HG02943 (cell line): ENCODE measurements around the gene TC2N.
"Not testable (repeated sequence)": the region's sequence is repeated elsewhere in the genome, so short reads cannot be mapped to it uniquely, and the experiment has no call there.

Experiments used
- ATAC-seq: cut with Tn5 transposase; IDR thresholded peaks from one replicate; pipeline ENCODE4 v1.9.1; 2021; ENCODE audit warnings: mild to moderate bottlenecking, low read depth, moderate library complexity; ENCODE audit not compliant: unreplicated experiment

The TC2N gene

DNA sequence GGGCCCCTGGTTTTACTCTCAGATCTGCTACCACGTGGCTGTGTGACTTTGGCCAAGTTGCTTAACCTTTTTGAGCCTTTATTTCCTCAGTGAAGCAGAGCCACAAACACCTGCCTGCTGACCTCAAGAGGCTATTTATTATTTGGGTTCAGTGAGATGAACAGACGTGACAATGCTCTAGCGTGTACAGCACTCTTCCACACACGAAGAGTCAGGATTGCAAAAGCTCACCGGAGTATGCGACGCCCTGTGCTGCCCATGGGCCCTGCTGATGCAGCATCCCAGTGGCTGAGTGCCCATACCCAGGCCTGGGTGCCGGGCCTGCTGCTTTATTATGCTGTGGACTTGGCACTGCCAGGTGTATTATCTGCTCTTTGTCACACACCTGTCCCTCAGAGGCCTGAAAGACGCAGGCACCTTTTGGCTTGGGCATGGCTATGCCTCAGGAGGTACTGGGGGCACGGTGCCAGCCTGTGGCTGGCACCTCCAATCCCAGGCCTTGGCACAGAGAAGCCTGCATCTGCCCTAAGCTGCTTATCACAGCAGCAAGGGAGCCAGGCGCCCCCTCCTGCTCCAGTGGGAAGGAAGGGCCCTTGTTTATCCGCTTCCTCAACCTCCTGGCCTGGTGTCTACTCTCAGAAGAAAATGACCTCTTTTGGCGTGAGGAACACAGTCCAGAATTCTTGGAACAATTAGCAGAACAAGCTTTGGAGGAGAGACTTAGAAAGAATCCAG, 22.3 kb upstream of the TC2N start:
- ATAC-seq, result no peak

DNA sequence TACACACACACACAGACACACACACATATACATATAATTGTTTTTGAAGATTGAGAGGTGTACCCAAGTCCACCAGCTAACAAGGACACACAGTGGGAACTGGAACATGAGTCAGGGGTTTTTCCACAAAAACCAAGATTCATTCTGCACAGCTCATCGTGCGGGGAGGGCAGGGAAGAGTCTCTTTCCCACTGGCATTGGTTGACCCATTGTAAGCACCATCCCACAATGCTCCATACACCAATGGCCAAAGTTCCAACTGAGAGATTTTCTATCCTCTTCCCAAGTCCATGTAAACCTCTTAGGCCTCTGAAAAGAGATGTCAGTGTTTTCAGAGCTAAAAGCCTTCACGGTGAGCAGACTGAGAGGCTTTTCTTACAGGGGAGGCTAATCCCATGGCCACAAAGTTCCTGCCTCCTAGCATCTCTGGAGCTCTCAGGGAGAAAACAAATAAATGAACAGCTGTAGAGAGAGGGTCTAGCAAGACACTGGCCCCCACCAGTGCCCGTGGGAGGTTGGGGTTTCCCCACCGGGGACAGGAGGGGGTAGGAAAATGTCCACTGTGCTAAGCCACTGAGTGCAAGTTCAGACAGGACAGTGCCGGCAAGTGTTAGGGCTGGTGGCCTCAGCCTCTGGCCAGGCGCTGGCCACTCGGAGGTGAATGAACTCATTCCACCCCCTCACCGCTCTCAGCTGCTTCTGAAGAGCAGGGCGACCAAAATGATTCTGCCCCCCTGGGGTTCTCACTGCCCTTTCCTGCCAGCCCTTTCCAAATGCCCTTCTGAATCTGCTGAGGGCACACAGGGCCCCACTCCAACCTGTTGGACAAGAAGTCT, 21.5 kb upstream of the TC2N start:
- ATAC-seq, result no peak

DNA sequence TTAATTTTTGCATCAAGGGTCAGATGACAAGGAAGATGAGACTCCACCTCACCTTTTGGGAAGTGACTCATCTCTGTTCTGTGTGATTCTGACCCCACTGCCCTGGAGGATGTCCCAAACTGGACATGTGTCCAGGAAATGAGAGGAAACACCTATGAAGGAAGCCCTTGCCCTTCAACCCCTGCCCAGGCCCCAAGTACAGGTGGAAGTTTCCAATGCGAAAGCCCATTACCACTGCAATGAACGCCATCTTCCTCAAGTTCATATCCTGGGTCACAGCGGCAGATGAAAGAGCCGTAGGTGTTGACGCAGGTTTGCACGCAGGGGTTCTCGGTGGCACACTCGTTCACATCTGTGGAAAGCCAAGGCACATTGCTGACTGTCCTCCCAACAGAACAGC, 19.6 kb upstream of the TC2N start:
- no peak for ATAC-seq

DNA sequence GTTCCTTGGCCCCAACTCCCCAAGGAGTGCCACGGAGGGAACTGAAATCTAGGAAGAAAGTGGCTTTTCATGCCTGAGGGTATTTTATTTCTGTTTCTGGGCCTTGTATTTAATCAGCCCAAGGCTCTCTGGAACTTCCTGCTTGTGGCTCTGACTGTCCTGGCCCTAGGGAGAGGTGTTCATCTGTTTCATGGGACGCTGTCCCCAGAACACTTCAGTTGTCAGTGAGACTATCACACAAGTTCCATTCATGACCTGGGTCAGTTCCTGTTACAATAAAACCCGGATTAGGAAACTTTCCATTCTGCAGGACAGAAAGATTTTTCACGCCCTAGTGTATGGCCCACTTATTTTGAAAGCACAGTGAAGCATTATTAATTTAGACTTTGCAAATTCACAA, 18.5 kb upstream of the TC2N start:
- ATAC-seq, result no peak

DNA sequence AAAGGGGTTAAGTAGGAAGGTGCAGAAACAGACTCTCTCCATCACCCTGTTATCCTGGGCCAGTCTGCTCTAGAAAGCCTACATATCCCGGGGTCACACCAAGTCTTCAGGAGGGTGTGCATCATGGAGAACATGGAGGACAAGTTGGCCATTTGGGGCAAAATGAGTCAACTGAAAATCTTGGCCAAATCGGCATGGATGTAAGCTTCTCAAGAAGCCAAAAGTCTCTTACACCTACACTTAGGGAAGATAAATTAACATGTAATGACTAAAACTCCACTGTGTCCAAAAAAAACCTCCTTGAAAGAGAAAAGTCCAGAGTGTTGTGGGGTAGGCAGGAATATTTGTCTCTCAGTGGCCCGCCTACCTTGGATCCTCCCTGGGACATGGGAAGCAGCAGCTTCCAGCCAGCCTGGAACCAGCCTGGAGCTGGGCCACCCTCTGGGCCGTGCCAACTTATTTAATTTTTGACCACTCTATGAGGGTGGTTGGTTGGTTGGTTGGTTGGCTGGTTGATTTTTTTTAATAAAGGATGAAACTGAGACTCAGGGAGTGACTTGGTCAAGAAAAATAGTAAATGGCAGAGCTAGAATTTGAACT, 17.9 kb upstream of the TC2N start:
- no peak for ATAC-seq

DNA sequence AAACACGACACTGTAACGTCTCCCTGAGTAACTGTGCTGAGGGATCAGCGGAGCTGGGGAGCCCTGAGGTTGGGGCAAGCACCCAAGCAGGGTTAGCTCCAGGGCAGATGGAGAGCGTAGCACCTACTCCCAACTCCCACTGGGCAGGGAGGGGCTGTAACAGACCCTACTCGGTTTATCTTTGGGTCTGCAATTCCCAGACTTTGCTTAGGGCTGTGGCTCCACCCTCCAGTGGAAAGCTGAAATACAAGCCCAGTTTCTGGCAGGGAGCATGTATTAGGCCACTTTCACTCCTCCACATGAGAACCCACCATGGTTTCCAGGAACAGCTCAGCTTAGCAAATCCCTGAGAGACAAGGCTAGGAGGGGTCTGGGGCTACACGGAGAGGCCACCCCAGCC, 17.3 kb upstream of the TC2N start:
- no peak for ATAC-seq

DNA sequence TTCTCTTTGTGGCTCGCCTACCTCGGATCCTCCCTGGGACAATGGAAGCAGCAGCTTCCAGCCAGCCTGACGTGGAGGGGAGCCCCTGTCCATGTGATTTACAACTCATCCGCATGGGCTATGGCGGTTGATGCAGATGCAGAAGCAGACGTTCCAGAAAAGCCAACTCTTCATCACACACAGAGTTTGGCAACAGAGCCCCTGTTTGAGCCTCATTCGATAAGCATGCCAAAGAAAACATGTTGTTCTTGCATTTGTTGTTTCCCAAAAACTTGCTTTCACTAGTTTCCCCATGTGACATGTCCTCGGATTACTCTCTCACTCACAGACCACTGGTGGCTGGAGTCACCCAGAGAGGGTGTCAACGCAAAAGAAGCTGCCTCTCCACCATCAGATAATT, 16.4 kb upstream of the TC2N start:
- no peak for ATAC-seq

DNA sequence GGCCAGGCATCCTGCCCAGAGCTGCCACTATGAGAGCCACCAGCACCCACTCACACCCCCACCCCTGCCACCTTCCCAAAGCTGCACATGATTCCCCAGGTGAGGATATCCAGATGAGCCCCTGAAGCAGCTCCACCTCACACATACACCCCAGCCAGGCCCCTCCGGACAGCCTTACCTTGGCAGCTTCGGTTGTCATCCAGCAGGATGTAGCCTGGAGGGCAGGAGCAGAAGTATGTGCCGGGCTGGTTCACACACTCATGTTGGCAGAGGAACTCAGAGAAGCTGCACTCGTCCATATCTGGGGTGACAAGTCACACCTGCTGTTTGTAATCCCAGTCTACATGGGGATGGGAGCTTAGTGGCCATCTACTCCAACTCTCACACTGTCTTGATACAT, 15.4 kb upstream of the TC2N start:
- ATAC-seq, result no peak

DNA sequence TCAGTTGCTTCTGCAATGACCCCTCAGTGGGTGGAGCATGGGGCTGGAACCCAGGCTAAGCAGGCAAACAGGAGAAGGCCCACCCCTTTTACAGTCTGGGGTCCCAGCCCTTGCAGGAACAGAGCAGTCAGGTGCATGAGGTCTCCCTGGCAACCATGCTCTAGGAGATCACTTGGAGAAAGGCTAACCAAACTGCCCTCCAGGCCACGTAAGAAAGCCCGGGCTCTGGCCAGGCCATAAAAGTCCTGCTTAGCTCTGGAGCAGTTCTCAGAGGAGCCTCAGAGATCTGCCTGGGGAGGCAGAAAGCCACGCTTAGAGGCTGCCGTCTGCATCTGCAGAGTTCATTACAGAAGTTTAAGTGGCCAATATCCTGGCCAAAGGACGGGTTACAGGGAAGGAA, 15.0 kb upstream of the TC2N start:
- no peak for ATAC-seq

DNA sequence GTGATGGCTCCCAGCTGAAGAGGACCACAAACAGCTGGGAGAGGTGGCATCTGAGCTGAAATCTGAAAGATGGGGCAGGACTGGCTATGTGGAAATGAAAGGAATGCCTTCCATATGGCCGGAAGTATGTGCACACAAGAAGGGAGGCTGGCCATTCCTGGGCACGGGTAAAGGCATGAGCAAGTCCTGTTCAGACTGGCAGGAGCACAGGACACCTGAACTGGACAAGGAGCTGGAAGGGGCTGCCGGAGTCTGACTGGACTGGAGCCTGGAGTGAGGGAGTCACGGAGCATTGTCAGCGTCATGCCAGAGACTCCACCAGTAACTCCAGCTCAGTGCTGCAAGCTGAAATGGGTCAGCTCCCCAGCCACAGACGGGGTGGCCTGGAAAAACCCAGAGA, 11.9 kb upstream of the TC2N start:
- ATAC-seq, result no peak

DNA sequence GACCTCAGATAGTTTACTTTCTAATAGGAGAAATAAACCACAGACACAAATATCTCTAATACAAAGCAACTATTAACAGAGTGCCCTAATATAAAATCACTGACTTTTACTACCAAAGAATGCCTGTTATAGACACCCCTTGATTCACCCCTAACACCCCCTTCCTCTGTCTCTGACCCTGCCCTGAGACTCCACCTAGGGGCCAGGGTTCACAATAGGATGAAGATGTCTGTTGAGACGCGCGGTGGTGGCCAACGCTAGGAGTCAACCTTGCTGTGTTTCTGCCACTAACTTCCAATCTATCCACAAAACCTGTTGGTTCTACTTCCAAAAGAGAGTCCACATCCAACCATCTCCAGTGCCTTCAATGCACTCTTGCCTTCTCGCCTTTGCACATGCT, 10.9 kb upstream of the TC2N start:
- no peak for ATAC-seq

DNA sequence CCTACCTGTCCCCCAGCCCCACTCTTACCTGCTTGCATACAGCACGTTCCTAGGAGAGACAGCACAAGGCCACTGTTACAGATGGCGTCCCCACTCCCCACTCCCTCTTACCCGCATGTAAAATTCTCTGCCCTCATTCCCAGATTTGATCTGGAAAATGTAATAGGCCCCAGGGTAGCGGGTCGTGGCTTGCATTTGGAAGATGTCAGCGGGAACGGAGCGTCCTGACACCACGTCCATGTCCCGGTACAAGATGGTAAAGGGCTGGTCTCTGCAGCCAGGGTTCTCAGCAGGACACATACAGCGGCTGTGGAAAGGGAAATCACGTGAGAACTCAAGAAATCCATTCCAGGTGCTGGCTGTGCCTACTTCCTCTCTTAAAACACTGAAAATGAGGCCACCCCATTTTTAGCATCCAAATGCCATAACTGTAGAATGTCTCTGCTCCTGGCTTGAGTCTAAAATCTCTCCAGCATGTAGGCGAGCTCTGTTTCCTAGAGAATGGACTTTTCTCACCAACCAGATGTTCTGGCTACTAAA, 10.1 kb upstream of the TC2N start:
- no peak for ATAC-seq

DNA sequence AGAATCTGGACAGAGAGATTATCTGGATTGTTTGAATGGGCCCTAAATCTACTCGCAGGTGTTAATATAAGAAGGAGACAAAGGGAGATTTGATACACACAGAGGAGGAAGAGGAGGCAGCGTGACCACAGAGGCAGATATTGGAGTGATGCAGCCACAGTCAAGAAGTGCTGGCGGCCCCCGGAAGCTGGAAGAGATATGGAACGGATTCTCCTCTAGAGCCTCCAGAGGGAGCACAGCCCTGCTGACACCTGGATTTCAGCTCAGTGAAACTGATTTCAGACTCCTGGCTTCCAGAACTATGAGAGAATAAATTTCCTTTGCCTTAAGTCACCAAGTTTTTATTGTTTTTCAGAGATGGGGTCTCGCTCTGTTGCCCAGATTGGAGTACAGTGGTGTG, 9.2 kb upstream of the TC2N start:
- ATAC-seq, result no peak

DNA sequence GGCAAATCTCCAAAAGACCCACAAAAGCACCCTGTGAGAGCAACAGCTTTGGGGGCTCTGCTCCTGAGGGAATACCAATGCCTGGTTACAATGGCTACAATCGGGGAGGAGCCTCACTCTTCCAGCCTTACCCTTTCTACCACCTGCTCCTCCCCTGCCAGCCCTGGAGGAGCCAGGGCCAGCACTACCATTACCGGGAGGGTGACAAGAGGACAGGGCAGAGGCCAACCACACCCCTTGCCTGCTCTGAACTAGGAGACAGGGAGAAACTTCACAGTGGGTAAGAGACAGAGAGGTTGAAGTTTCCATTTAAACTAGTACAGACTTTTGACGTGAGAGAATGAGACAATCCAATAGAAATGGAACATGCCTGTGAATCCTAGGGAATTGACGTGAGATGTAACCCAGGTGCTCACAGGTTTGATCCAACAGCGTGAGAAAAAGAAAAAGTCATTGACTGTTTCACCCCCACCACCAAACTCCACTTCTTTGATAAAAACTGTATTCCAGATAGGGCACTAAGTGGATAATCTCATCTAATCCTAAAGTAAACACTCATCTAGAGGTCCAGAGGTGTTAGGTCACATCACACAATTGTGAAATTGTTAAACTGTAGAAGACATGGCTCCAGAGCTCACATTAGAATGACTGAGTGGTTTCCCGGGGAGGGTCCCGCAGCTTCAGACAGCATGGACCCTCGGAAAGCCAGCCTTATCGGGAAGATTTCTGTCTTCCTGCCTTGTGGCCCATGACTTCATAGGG, 8.4 kb upstream of the TC2N start:
- no peak for ATAC-seq

DNA sequence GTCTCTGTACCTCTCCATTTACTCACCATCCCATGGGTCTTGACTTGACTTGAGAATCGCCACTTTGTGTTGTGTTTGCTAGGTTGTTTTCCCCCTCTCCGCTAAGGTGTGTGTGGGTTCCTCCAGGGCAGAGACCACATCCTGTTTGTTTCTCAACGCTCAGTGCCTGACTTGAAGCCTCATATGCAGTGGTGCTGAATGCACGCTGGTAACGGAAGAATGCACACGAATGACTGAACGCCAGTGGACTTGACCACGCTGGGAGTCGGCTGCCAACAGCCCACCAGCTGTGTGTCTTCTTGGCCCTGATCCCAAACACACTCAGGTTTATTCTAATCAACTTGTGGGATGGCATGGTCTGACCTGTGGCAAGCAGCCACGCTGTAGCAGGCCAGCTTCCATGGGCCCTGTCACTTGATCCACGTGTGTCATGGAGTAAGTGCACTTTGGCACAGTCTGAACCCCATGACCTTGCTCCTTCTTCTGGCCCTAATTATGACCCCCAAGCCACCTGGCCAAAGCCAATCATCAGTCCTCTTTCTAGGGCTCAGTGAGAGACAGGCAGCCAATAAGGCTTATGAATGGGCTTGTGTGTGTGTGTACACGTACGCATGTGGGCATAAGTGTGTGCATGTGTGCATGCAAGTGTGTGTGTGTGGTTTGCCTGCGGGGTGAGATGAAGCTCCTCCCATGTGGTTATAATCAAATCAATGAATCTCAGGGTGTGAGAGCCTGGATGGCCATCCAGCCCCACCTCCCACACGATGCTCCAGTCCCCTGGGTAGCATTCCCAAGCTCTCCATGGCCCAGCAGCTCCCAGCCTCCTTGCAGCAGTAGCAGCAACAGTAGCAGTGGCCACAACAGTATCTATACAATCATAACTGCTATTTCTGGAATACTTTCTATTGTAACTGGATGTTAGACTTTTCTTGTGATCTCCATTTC, 6.4 kb upstream of the TC2N start:
- ATAC-seq, result peak; percentile 58

DNA sequence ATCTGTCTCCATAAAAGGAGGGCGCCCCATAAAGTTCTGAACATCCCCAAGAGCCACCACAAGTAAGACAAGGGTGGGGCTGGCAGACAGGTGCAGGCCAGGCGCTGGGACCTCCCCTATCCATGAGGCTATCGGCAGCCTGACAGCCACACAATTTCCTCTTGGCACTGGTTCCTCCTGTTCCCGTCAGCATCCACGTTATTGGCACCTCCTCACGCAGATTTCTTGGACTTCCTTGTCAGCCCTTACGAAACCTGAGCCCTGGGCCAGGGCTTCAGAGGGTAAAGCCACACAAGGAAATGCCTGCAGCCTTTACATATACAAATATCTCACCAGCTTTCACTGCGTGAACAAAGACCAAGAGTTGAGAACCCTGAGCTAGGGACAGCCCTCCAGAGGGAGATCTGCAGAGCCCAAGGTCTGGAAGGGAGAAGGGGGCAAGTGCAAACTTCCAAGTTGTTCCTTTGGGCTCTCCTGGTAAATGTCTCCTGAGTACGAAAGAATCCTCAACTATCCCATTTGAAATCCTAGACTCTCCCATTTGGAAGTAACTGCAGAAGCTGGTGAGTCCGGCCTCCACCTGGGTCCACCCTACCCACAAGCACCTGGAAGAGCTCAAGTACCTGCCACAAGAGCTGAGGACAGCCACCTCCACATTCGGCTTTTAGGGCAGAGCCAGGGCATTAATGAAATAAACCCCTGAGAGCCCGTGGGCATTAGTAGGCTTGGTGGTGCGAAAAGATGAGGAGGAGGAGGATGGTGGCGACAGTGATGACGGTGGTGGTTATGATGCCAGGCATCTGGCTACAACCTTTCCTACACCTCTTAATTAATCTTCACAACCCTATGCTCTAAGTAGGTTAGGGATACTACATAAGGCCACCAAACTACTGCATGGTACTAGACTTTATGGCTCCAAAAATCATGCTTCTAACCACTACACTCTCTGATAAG, 5.5 kb upstream of the TC2N start:
- ATAC-seq, result peak; percentile 19

DNA sequence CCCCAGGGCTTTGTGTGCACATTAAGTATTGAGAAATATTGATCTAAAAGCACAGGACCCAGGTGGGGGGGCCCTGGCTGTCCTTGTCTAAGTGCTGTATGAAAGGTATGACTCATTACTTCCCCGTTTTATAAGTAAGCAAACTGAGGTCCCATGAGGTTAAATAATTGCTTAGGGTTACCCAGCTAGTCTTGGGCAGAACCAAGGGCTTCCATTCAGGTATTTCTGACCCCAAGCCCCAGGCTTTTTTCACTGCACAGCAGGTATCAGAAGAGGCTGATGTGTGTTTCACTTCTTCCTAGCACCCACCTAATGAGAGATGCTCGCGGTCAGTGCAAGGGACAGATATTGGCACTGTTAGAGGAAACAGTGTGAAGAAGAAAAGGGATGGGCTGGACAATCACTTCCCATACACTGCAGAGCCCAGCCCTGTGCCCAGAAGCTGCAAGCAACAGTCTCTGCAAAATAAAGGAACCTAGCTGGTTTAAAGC, 4.7 kb upstream of the TC2N start:
- ATAC-seq, result peak; percentile 47

DNA sequence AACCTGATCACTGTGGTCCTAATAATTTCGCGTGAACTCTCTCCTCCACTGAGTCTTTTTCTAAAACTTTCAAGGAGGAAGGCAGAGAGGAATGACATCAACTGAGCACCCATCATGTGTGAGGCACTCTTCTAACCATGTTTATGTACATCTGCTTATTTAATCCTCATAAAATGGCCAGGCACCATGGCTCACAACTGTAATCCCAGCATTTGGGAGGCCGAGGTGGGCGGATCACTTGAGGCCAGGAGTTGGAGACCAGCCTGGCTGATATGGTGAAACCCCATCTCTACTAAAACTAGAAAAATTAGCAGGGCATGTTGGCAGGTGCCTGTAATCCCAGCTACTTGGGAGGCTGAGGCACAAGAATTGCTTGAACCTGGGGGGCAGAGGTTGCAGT, 4.1 kb upstream of the TC2N start:
- not testable (repeated sequence) for ATAC-seq
